ENCODE measurements around the gene ELOVL7.

GRCh38 chr5:60779466-60779865, 64.6 kb downstream of the ELOVL7 start:
- TF ChIP-seq CTCF (IDR thresholded peaks at IDR 0.05 in 8 of 11, conservative IDR thresholded peaks at IDR 0.05 in 3 of 11), result no peak
- no peak for TF ChIP-seq POLR2AphosphoS5 (IDR thresholded peaks at IDR 0.05)
- TF ChIP-seq POLR2A (IDR thresholded peaks at IDR 0.05), result no peak
